ENCODE data around the gene SLC7A1.

SLC7A1 gene

GRCh38 chr13:29535663-29536655 lies 59.5 kb downstream of the SLC7A1 start:
- H3K4me3 ChIP-seq (ENCODE audit: low read depth, low read length): no peak overlapping the region
- DNase-seq (ENCODE audit: low read depth): no peak
- TF ChIP-seq CTCF (IDR thresholded peaks at IDR 0.05; ENCODE audit: low read depth, low read length, missing control alignments): no peak

- no peak for TF ChIP-seq CTCF (IDR thresholded peaks at IDR 0.05; ENCODE audit: low read depth, low read length, missing control alignments)
- H3K4me3 ChIP-seq (ENCODE audit: low read depth, low read length): no peak overlapping the region
- no peak for DNase-seq (ENCODE audit: low read depth)
Measured at GRCh38 chr13:29534083-29534482, 61.4 kb downstream of the SLC7A1 start.

GRCh38 chr13:29532821-29533220 lies 62.7 kb downstream of the SLC7A1 start:
- no peak for TF ChIP-seq CTCF (IDR thresholded peaks at IDR 0.05; ENCODE audit: low read depth, low read length, missing control alignments)
- no peak overlapping the region for H3K4me3 ChIP-seq (ENCODE audit: low read depth, low read length)
- DNase-seq (ENCODE audit: low read depth): no peak

- no peak overlapping the region for H3K4me3 ChIP-seq (ENCODE audit: low read depth, low read length)
- TF ChIP-seq CTCF (IDR thresholded peaks at IDR 0.05; ENCODE audit: low read depth, low read length, missing control alignments): no peak
- DNase-seq (ENCODE audit: low read depth): no peak
Measured at GRCh38 chr13:29532116-29532515, 63.4 kb downstream of the SLC7A1 start.

- no peak overlapping the region for H3K4me3 ChIP-seq (ENCODE audit: low read depth, low read length)
- DNase-seq (ENCODE audit: low read depth): no peak
- no peak for TF ChIP-seq CTCF (IDR thresholded peaks at IDR 0.05; ENCODE audit: low read depth, low read length, missing control alignments)
Measured at GRCh38 chr13:29530901-29531300, 64.6 kb downstream of the SLC7A1 start.

GRCh38 chr13:29529754-29530153 lies 65.7 kb downstream of the SLC7A1 start:
- DNase-seq (ENCODE audit: low read depth): no peak
- no peak overlapping the region for H3K4me3 ChIP-seq (ENCODE audit: low read depth, low read length)
- TF ChIP-seq CTCF (IDR thresholded peaks at IDR 0.05; ENCODE audit: low read depth, low read length, missing control alignments): no peak

GRCh38 chr13:29527916-29528315 lies 67.6 kb downstream of the SLC7A1 start:
- TF ChIP-seq CTCF (IDR thresholded peaks at IDR 0.05; ENCODE audit: low read depth, low read length, missing control alignments): no peak
- DNase-seq (ENCODE audit: low read depth): no peak
- no peak overlapping the region for H3K4me3 ChIP-seq (ENCODE audit: low read depth, low read length)

Data from GM12864 (cell line).